H1 (cell line): ENCODE results near the gene SLC1A1. TPM values are rescaled to one million over a fixed set of nuclear protein-coding genes. Genes with fewer than 3 reads are reported as not detected.

Source experiments
- CEBPB ChIP-seq: IDR thresholded peaks from 2 replicates; pipeline ENCODE4 v1.6.1; 2012; ENCODE audit warnings: low read depth, low read length
- KDM1A ChIP-seq: fragments of 200-600, 300-600 bp; sonication (generic); IDR thresholded peaks from 2 replicates; pipeline ENCODE4 v1.7.1; 2016; ENCODE audit warnings: mild to moderate bottlenecking, low read length, borderline replicate concordance
- KDM4A ChIP-seq: IDR thresholded peaks from one replicate; pipeline ENCODE4 v1.7.1; 2012; ENCODE audit warnings: low read depth, mild to moderate bottlenecking, moderate library complexity, low read length, inconsistent platforms; ENCODE audit not compliant: severe bottlenecking
- PHF8 ChIP-seq: fragments of 200-600 bp; sonication (generic); conservative IDR thresholded peaks from 2 replicates; pipeline ENCODE4 v1.7.1; 2012; ENCODE audit warnings: low read depth, mild to moderate bottlenecking, inconsistent platforms, low read length, moderate library complexity
- SIX5 ChIP-seq: IDR thresholded peaks from 2 replicates; pipeline ENCODE4 v1.6.1; 2011; ENCODE audit warnings: mild to moderate bottlenecking, low read depth, low read length
- SUZ12 ChIP-seq: fragments of 200-600 bp; sonication (generic); IDR thresholded peaks from 2 replicates; pipeline ENCODE4 v1.6.1; 2012; ENCODE audit warnings: mild to moderate bottlenecking, inconsistent platforms, low read length, moderate library complexity, mixed read lengths
- polyA plus RNA-seq, 7 experiments: library from polyadenylated mRNA; depleted of rRNA in 3 of 7; stranded (reverse) in 5 of 7; unstranded in 2 of 7; fragments of >200 nt in 5 of 7; fragments of 200-250 nt in 2 of 7; gene quantifications; 1 replicate in 5 of 7; 2 replicates in 1 of 7; 4 replicates in 1 of 7; pipeline versions ENCODE4 v1.2.1 to v1.2.3, GENCODE V29; 2011 to 2013; ENCODE audit warnings: missing spikeins in 2 of 7, mixed read lengths in 2 of 7
- total RNA-seq: library from RNA; stranded (reverse); fragmentation: NEBNext Ultra II Directional; extraction: Animal tissue kit (Norgen Biotek cat#: 25700); gene quantifications from 2 replicates; pipeline ENCODE4 v1.2.1, GENCODE V29; 2021

The SLC1A1 gene
- total and polyA plus RNA-seq, 2 of the 8 experiments (the other 6 are each of a cell fraction or from before 2014, with no cell fraction given), result 4.7 to 11.7 TPM

DNA sequence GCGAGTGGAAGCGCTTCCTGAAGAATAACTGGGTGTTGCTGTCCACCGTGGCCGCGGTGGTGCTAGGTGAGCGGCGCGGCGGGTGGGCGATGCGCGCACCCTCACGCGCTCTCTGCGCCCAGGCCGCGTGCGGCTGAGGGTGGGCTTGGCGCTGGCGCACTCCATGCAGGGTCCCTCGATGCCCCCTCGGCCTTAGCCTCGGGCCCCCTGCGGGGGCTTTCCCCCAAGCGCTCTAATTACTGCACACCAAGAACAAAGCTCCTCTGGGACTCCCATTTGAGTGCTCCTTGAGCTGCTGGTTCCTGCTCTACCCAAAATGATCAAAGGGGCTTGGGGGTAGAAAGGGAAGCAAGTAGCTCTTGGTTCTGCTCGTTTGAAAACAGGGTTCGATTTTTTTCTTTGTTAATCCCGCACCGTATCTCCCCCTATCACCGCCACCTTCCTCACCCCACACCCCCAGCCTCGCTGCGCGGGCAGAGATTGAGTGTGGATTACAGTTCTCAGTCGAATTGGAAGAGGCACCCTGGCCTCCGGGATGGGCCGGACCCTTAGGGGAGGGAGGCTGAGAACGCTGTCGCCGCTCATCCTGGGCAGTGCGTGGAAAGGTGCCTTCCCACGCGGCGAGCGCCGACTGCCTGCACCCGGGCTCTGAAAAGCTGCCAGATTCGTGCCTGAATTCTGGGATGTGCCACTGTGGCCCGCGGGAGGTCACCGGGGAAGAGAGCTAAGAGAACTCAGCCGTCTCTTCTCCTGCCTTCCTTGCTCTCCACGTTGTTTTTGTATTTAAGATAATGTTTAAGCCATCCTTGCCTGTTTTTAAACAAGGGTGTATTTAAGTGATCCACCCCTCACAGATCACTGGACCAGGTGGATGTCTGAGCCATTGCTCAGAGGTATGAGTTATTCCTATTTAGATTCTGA, 697 bp downstream of the SLC1A1 start (continued):
- TF ChIP-seq KDM4A, result peak; percentile 21
- TF ChIP-seq PHF8, result 0 out of 2 replicates have a peak, but pooled peaks have one; percentile 30
- no peak for TF ChIP-seq SIX5
- TF ChIP-seq CEBPB, result no peak
- TF ChIP-seq KDM1A, result peak; percentile 31; the same call in 1 of the 2 replicates
- TF ChIP-seq SUZ12, result peak; percentile 48; the same call in 1 of the 2 replicates
